Measurements from ENCODE around the gene ADAP1.
"Not testable (repeated sequence)": the region's sequence is repeated elsewhere in the genome, so short reads cannot be mapped to it uniquely, and the experiment has no call there.

Gene ADAP1

DNA sequence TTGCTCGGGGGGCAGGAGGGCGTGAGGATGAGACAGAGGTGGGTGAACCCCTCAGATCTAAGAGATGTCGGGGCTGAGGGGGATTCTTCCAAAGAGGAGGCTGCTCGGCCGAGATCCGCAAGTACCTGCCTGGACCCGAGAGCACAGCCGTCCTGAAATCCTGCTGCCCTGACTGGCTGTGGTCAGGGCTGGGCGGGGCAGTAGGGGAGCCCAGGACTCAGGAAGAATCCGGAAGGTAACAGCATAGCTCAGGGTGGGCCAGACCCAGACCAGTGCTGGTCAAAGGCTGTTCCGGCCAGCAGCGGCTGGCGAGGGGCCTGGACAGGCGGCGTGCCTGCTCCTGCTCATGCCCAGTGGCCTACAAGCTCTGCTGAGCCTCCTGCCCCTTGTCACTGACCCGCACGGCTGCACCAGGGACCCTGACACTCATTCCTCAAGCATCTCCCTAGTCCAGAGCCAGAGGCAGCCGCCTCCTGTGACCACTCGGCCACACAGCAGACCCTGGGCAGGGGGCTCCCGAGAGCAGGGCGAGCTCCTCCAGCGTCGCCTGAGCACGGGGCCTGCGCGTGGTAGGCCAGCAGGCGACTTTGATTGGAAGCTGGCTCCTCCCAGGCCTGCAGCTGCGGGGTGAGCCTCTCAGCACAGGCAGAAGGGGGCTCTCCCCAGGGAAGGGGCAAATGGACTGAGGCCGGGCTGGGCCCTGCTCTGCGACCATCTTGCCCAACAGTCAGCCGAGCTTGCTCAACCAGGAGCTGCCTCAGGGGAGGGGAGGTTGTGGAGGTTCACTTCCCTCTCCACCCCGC lies 3.1 kb upstream of the ADAP1 start:
- no peak for DNase-seq

DNA sequence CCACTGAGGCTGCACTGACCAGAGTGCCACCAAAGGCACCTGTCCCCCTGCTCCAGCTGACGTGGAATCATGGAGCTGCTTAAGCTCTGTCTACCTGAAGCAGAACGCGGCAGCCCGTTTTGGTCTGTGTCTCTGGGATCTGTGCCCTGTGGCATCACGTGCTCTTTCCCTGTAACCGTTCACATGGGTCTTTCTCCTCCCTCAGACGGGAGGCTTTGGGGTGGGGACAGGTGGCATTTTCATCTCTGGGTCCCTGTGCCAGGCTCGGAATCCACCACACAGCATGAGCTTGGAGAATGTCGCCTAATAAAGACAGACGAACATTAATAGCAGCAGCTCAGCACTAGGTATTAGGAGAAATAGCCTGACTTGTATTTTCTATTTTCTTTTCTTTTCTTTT lies 1.6 kb upstream of the ADAP1 start:
- no peak for DNase-seq

DNA sequence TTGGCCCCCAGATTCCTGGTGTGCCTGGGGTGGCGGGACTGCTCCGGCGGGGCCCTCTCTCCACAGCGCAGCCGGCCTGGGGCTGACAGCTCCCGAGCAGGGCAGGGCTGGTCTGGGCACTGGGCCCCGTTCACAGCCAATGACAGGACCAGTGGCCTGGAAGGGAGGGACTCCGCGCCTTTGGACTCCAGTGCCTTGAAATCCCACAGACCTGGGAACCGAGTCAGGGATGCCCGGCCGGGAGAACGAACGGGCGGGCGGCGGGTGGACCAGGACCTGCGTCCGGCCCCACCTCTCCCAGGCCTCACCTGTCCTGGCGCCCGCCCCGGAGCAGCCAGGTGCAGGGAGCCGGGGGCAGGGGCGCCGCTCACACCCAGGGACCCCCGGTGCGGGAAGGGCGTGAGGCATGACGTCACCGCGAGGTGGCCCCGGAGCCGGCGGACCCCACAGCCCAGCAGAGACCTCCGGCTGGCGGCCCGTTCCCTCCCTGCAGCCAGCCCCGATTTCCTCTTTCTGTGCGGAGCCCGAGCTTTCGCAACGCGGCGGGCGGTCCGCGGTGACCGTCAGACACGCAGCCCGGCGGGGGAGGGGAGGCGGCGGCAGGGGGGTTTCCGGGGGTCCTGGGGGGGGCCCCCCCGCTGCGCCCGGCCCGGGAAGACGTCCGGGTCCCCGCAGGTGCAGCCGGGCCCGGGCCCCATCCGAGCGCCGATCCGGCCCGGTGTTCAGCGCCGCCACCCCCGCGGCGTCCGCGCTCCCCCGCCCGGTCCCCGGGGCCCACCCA lies 743 bp downstream of the ADAP1 start:
- peak in 1 of 2 experiments; percentile 12 for DNase-seq

DNA sequence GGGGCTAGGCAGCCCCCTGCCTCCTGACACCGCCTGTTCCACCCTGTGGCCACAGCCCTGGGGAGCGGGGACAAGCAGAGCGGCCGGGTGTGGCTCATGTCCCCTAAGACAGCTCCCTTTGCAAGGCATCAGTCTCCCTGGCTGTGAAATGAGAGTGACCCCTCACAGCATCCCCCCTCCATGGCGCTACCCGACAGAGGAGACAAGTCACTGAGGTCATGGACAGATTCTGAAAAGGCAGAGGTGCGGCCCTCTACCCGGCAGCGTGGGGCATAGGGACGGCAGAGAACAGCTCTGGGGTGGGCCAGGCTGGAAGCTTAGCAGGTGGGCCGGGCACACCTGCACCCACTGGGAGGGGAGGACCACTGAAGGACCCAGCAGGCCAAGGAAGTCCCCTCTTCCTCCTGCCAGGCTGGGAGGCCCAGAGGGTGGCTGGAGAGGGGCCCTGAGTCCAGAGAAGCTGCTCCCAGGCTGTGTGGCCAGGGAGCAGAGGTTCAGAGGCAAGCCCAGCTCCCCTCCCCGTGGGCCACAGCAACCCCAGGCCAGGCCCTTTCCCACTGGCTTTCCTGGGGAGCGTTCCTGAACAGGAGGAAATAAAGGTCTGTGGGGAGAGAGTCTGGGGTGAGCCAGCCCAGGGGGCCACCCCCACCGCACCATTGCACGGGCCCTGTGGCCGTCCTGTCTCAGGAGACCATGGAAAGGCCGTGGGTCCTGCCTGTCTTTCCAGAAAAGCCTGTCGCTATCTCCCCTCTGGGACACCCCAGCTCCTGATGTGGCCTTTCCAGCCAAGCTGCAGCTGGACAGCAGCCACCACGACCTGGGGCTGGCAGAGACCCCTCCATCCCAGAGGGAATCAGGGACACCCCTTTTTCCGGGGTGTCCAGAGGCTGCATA lies 1.7 kb downstream of the ADAP1 start:
- no peak for DNase-seq

DNA sequence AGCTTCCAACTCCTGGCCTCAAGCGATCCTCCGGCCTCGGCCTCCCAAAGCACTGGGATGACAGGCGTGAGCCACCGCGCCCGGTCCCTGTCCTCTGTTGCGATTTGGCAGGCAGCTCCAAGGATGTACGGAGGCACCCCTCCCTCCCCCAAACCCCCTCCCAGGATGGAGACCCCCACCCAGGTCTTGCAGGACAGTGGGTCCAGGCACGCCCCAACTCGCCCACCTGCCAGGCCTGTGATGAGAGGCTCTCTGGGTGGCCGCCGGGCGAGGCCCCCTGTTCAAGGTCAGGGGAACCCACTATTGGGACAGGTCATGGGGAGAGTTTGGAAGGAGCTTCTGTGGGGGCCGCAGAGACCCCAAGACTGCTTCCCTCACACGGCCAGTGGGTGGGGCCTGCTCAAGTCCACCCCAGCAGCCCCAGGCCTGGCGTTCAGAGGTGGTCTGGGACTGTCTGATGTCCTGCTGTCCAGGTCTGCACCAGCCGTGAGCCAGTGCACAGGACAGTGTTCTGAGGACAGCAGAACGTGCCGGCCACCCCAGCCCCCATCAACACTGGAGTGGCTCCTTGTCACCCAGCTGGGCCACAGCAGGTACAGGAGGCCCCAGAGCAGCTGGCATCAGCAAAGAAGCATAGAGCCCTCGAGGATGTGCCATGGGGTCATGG lies 2.5 kb downstream of the ADAP1 start:
- DNase-seq: no peak

DNA sequence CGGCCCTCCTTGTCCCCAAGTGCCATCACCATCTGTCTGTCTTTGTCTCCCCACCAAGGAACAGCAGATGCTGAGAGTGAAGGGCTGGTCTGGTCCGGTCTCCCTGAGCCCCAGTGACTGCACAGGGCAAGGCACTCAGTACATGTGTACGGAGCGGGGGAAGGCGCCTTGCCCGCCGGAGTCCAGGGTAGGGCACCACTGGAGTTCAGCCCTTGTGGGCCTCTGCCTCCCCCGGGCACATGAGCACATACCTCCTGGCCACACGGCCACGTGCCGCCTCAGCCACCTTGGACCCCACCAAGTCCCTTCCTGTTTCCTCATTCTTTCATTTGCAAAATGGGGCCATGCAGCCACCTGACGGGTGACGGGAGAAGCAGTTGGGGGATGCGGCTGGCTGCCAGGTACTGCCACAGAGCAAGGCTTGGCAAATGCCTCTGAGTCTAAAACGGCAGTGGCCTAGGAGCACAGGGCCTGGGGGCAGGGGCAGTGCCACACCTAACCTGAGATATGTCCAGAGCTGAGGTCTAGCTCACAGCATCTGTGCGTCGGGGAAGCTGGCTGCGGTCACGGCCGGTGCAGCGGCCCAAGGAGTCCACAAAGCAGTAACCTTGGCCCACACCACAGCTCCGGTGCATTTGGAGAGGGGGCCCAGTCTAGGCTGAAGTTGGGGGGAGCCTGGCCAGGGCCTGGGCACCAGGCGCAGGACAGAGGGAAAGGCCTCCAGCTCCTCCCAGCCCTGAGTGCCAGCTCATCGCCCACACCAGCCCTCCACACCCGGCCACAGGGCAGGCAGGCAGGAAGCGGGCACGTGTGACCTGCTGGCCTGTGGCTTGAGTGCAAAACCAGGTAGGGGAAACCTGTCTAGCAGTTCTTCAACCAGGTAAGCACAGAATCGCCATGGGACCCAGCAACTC lies 5.2 kb downstream of the ADAP1 start:
- no peak for DNase-seq

DNA sequence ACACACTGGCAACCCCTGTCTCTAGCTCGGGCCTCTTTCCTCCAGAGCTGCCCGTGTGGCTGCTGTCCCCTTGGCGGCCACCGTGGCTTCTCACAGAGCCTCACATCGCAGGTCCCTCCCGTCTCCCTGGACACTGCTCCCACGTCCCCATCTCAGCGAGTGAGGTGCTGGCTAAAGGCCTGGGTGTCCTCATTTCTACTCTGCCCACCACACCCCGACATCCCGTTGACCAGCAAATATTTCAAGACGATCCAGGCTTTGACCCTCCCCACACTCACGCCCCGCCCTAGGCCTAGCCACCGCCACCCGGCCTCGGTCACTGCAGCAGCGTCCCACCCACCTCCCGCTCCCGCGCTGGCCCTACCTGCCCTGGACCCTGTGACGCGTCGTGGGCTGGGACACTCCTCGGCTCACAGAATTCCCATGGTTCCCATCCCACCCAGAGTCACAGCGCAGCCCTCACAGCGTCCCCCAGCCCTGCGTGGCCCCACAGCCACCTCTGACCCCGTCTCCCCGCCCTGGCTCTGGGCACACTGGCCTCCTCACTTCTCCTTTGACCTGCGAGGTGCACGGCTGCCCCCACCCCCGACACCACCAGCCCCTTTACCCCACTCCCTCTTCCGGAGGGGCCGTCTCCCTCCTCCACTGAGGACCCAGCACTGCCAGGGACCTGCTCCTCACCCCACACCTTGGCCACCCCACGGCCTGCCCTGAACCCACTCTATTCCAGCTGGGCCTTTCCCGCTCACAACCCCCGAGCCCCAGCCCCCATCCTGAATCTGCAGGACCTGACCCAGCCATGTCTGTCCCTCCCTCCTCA lies 6.9 kb downstream of the ADAP1 start:
- DNase-seq: no peak

DNA sequence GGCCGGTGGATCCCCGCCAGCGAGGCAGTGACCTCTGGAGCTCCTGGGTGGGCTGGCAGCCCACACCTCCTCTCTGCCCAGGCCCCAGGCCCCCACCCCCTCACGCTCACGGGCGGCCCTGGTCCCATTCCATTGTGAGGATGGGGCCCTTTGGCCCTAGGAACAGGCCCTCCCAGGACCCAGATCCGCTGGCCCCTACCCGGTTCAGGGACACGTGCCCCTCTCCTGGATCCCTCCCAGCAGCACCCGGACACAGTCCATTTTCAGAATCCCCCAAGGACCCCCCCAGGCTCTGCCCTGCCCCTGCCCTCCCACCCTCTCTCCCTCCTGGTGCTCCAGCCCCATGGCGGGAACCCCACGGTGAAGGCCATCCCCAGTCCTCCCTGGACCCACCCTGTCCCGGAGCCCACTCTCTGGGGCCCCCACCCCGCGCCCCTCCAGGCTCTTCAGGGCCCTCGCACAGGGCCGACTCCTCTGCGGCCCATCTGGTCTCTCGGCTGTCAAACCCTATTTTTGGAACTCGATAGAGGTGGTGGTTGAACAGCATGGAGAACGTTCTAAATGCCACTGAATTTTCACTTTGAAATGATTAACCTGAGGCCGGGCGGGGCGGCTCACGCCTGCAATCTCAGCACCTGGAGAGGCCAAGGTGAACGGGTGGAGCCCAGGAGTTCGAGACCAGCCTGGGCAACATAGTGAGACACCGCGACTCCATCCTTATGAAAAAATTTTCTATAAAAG lies 8.1 kb downstream of the ADAP1 start:
- no peak for DNase-seq

DNA sequence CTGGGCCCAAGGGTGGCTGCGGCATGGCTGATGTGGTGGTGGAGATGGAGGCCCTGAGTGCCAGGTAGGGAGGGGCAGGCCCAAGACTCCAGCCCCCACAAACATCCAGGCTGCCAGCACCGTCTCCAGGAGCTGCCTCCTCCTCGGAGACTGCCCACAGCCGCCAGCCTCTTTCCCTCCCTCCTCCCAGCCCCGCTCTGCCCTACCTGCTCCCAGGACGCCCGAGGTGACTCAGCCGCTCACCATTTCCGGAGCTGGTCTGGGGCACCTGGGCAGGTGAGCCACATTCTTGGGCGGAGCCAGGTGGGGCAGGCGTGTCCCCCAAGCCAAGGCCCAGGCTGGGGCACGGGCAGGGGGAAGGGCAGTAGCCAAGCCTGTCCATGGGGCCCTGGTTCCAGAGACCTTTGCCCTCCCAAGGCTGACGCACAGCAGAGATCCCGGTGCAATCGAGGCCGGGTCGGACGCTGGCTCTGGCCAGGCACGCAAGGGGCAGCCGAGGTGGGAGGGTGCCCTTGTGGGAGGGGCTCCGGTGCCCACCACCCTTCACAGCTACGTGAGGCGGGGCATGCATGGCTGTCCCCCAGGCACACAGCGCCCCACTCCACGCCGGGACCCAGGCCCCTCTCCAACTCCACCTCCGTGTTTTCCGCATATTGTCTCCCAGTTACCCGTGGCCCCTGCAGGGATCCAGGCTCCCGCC lies 8.8 kb downstream of the ADAP1 start:
- DNase-seq: no peak

DNA sequence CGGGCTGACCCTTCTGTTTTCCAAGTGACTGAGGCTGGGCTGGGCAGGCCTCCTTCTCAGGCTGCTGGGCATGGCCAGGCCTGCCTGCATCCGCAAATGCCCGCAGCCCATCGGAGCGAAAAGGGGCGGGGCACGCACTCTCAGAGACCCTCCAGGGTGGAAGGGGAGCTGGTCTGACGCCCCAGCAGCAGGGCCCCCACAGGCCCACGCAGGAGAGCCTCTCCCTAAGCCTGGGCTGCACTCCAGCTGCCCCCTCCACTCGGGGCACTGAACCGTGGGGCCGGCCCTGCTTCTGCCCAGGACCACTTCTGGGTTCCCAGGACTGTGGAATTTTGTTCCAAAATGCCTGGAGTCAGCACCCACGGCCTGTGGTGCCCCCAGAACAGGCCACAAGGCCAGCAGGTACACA lies 9.3 kb downstream of the ADAP1 start:
- DNase-seq: no peak

DNA sequence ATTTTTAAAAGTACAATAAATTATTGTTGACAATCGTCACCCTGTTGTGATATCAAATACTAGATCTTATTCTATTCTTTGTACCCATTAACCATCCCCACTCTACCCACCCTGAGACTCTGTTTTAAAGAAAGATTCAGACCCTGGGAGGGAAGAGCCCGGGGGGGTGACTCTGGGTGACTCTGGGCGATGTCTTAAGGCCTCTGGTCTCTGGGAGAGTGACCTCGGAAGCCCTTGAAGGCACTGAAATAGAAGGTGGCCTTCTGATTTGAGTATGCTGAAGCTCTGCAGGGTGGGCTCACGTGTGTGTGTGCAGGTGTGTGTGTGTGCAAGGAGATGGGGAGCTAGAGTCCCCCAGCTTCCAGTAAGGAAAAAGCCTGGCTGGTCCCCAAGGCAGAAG lies 9.7 kb downstream of the ADAP1 start:
- no peak for DNase-seq

DNA sequence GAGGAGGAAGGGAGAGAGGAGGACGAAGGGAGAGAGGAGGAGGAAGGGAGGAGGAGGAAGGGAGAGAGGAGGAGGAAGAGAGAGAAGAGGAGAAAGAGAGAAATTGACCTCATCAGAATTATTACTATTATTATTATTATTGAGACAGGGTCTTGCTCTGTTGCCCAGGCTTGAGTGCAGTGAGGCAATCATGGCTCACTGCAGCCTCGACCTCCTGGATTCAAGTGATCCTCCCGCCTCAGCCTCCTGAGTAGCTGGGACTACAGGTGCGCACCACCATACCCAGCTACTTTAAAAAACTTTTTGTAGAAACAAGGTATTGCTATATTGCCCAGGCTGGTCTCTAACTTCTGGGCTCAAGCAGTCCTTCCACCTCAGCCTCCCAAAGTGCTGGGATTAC lies 10.7 kb downstream of the ADAP1 start:
- not testable (repeated sequence) for DNase-seq

DNA sequence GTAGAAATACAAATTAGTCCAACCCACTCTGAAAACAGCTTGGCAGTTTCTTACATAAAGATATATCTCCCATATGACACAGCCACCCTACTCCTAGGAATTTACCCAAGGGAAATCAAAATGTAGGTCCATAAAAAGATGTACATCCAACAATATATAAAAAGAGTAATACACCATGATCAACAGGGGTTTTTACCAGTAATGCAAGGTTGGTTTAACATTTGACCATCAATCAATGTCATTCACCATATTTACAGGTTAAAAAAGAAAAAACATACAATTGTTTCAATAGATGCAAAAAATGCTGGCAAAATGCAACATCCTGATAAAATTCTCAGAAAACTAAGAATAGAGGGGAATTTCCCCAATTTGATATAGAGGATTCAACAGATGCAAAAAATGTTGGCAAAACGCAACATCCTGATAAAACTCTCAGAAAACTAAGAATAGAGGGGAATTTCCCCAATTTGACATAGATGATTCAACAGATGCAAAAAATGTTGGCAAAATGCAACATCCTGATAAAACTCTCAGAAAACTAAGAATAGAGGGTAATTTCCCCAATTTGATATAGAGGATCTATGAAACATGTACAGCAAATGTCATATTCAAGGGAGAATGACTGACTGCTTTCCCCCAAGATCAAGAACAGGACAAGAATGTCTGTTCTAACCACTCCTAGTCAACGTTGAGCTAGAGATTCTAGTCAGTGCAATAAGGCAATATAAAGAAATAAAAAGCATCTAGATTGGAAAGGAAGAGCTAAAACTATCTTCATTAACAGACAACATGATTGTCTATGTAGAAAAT lies 13.7 kb downstream of the ADAP1 start:
- DNase-seq: no peak

DNA sequence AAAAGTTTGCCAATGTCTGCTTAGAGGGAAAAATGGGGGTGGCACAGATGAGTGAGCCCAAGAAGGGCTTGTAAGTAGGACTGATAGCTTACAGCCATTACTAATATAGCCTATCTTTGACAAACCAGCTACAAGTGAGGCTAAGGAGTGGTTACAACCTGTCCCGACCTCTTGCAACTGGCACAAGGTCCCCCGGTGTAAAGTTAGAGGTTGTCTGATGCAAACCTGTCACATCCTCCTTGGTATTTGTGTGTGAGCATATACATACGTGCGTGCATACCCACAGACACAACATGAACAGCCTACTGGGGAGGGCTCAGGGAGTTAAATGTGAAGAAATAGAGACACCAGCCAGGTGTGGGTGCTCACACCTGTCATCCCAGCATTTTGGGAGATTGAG lies 14.6 kb downstream of the ADAP1 start:
- DNase-seq: no peak

DNA sequence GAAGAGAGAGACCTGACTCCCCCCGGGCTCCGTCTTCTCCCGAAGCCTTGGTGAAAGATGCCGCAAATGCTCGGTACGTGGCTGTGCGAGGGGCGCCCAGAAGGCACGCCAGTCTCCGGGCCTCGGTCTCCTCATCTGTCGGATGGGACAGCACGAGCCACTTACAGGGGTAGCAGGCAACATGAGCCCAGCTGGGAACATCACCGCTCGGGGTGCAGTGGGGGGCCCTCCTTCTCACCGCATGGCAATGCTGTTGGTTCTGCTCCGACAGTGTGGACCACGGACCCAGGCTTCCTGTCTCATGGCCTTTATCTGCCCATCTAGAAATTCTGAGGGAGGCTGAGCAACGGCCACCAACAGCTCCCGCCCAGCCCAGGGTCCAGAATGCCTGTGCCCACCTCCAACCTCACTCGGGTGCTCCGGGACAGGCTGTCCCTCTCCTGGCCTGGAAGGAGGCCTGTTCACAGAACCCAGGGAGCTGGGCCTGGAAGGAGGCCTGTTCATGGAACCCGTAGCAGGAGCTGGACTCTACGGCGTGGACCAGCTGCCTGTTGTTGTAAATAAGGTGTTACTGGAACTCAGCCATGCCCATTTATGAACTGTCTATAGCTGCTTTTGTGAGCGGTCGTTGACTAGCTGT lies 15.8 kb downstream of the ADAP1 start:
- DNase-seq: no peak

DNA sequence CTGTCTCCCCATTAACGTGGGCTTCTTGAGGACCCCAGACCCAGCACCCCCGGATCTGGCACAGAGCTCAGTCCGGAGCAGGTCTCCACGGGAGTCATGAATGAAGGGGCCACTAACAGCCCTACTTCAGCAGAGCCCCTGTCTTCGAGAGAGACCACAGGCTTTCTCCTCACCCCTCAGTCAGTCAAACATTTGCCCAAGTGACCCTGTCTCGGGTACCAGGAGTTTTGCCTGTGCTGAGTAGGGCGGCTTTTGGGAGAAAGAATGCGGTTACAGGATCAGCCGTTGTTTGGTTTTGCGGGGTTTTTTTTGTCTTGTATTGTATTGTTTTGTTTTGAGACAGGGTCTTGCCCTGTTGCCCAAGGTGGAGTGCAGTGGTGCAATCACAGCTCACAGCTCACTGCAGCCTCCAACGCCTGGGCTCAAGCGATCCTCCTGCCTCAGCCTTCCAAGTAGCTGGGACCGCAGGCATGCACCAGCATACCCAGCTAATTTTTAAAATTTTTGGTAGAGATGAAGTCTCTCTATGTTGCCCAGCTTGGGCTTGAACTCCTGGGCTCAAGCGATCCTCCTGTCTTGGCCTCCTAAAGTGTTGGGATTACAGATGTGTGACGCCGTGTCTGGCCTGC lies 16.5 kb downstream of the ADAP1 start:
- no peak for DNase-seq

DNA sequence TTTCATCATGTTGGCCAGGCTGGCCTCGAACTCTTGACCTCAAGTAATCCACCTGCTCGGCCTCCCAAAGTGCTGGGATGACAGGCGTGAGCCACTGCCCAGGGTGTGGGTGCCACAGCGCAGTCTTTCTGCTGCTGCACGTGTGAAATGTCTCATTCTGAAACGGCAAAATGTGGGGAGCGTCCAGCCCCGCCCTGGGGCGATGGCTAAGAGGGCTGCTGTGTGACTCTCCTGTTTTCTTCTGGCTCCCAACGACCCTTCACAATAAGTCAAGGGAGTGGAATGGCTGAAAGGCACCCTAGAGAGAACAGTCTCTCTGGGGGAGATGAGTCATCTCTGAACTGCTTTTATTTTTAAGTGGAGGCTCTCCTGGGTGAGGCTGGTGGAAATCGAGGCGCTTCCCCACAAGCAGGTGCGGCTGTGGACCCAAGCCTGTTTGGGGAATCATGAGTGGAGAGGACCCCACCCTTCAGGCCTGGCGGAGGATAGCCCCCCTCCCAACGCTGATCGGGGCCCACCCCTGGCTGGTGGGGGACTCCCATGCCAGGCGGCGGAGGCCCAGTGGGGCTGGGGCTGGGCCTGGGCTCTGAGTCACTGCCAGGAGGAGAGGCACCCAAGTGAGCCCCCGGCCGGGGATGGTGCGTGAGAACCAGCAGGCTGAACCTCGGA lies 18.0 kb downstream of the ADAP1 start:
- DNase-seq: no peak
